Measurements from ENCODE around the gene PITRM1. TPM values are rescaled to one million over a fixed set of nuclear protein-coding genes. Genes with fewer than 3 reads are reported as not detected.

The PITRM1 gene
- total RNA-seq, 1 donor from 2014 or later = 35.9 TPM

GRCh38 chr10:3166496-3167290, 5.9 kb downstream of the PITRM1 start:
- DNase-seq (ENCODE audit: low read depth in 2 of 2) = no peak

DNA sequence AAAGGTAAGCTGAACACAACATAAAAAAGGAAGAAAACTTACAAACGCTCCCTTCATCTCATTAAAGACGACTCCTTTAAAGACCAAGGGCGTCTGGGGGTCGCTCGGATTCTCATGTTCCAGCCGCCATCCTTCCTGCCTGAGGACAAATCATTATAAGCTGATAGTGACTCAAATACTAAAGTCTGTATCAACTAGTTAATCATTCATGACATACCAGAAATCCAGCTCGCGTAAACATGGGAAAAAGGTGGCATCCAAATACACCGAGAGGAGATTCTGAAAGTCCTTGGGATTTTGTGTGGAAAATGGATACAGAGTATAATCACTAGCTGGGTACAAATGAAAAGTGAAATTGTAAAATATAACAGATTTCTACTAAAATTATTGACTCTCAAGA, 7.4 kb downstream of the PITRM1 start:
- no peak for DNase-seq (ENCODE audit: low read depth in 2 of 2)

DNA sequence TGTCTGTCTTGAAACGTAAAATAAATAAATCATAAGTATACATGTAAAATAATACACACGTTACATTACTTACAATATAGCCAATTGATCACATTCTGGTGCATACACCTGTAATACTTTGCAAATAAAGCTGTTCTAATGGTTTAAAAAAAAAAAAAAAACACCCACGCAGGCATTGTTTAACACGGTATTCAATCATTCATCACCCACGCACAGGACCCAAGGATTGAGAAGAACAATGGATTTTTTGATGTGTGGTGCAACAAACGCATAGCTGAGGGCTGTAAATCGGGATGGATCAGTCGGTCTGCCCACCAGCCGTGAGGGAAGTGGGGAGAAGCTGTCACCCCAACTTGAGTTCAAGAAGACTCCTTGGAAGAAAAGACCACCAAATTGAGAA, 8.7 kb downstream of the PITRM1 start:
- peak in 1 of 2 donors; percentile 19 for DNase-seq (ENCODE audit: low read depth in 2 of 2)

DNA sequence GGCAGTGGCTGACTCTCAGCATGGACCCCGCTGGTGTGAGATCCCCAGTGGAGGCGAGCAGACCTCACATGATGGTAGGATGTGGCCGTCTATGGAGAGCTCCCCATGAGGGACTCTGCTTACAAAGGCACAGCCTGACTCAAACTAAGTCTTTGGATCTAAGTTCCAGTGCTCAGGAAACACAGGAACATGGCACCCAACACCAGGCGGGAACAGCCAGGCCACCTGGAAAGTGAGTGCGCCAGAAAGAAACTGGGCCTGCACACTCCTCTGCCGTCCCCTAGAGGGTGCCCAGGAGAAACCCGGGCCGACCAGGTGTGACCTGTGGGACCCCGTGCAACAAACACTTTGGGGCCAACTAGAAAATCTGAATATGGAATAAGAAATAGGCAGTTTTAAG, 10.0 kb downstream of the PITRM1 start:
- DNase-seq (ENCODE audit: low read depth in 2 of 2) = no peak

DNA sequence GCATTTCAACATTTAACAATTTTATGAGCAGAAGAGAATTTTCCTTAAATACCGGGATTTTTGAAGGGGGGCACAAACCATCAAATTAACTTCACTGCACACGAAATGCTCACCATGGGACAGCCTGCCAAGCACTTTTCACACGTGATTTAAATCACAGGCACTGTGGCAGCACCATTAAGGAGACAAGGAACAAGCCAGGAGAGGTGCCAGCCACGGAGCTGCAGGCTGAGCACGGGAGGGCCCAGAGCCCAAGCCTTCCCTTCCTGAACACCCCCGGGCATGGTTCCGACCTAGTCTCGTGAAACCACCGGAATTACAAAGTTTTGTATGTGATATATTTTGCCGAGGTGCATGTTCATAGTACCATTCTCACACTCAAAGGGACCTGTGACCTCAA, 13.4 kb downstream of the PITRM1 start:
- DNase-seq (ENCODE audit: low read depth in 2 of 2) = no peak

DNA sequence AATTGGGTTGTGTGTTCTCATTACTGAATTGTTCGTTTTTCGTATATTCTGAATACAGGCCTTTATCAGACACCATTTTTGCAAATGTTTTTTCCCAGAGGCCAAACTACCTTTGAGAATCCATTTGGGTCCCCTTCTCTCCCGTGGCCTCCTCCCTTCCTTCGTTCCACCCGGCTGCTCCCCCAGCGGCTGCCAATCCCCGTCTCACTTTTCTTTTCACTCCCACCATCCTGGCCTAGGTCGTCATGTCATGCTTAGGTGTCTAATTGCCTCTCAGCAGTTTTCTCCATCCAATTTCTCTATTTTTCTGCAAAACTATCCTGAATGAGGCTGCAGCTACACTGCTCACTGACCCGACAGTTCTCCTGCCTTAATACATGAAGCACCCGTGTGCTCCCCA, 17.9 kb downstream of the PITRM1 start:
- no peak for DNase-seq (ENCODE audit: low read depth in 2 of 2)

DNA sequence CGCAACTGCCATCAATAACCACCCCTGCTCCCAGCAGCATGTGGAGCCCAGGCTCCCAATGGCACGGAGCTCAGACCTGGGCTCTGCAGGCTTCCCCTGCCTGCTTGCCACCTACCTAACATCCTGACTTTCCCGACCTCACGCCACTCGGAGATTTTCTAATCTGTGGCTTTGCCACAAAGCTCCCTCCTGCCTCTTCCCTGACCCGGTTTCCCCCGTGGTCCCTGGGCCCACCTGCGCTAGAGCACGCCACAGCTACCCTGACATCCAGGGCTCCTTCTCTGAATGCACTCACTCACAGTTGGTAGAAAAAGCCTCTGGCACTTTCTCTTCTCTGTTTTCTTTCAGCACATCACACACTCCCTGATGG, 20.0 kb downstream of the PITRM1 start:
- DNase-seq (ENCODE audit: low read depth in 2 of 2) = no peak

- DNase-seq (ENCODE audit: low read depth in 2 of 2) = no peak
These were observed 20.6 kb downstream of the PITRM1 start for GRCh38 chr10:3151889-3152565.

- no peak for DNase-seq (ENCODE audit: low read depth in 2 of 2)
These were observed 21.6 kb downstream of the PITRM1 start for GRCh38 chr10:3150961-3151360.

DNA sequence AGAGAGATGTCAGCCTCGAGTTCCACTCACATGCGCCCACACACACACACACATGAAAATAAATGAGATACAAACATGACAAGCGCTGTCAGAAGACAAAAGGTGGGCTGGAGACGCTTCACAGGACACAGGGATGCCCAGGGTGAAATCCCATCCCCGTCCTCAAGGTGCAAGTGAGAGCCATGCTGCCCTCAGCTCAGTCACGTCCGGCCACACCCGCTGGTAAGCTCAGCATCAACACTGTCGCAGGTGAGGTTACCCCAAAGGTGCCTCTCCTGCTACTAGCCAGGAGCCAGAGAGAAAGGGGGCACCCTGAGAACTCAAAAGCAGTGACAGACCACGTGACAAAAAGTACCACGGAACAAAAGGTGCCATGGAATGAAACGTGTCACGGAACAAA, 22.2 kb downstream of the PITRM1 start:
- DNase-seq (ENCODE audit: low read depth in 2 of 2) = no peak

GRCh38 chr10:3149918-3150317, 22.7 kb downstream of the PITRM1 start:
- DNase-seq (ENCODE audit: low read depth in 2 of 2) = no peak

DNA sequence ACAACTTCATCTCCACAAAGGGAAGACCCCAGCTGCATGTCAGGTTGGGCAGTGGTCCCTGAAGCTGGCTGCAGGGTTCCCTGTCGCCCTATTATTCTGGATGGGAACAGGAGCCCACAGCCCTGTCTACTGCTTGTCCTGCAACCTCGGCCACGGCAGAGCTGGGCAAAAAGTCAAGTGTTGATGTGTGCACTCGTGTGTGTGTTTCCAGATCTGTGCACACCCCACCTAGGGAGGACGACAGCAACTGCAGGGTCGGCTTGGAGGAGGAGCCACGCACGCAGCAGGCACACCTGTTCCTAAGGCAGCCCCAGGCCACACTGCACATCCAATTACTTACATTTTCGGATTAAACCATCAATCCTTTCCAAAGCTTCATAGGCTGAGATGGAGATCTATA, 23.6 kb downstream of the PITRM1 start:
- DNase-seq (ENCODE audit: low read depth in 2 of 2) = no peak

DNA sequence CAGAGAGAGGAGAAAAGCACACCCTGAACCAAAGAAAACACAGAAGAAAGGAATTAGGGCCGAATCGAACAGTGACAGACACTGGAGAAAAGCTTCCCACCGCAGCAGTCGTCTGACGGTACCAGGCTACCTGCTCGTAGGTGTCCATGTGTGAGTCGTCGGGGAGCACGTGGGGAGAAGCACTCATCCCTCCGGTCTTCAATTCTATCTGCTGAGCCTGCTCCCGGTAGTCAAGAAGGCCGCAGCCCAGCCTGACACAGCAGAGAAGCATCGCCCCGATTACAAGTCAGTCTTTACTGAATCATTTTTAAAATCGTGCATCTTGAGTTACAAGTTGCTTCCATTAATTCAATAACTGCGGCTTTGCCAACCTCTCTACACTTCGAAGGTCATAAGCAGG, 24.5 kb downstream of the PITRM1 start:
- DNase-seq (ENCODE audit: low read depth in 2 of 2) = no peak

- DNase-seq (ENCODE audit: low read depth in 2 of 2) = no peak
These were observed 25.3 kb downstream of the PITRM1 start for GRCh38 chr10:3147117-3147820.

DNA sequence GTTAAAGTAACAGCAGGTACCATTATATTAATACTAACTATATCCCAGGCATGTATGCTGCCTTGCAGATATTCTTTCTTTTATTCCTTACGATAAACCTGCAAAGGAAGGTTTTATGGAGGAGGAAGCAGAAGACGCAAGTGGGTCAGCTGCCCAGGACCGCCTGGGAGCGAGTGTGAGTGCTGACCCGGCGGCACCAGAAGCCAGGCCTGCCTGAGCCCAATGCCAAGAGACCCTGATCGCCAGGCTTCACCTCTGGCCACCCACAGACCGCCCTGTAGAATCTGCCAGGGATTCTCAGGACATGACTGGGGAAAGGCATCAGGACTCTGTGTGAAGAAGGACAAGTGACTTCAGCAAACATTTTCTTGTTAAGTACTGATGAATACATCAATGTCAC, 26.3 kb downstream of the PITRM1 start:
- no peak for DNase-seq (ENCODE audit: low read depth in 2 of 2)

GRCh38 chr10:3145366-3145765, 27.2 kb downstream of the PITRM1 start:
- no peak for DNase-seq (ENCODE audit: low read depth in 2 of 2)

- DNase-seq (ENCODE audit: low read depth in 2 of 2) = no peak
These were observed 28.7 kb downstream of the PITRM1 start for GRCh38 chr10:3143791-3144434.

DNA sequence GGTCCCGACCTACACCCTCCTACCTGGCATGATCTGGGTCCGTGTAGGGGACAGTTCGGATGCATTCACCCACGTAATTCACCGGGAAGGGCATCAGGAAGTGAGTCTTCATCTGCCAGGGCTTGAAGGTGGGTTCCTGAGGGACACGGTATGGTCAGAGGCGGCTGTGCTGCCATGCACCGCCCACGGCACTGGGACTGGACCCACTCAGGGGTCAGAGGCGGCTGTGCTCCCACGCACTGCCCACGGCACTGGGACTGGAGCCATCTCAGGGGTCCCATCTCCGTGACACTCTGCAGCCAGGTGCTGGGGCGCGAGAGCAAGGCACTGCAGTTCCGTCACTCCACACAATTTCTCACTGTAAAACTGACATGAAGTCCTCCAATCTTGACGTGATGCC, 29.2 kb downstream of the PITRM1 start:
- no peak for DNase-seq (ENCODE audit: low read depth in 2 of 2)

DNA sequence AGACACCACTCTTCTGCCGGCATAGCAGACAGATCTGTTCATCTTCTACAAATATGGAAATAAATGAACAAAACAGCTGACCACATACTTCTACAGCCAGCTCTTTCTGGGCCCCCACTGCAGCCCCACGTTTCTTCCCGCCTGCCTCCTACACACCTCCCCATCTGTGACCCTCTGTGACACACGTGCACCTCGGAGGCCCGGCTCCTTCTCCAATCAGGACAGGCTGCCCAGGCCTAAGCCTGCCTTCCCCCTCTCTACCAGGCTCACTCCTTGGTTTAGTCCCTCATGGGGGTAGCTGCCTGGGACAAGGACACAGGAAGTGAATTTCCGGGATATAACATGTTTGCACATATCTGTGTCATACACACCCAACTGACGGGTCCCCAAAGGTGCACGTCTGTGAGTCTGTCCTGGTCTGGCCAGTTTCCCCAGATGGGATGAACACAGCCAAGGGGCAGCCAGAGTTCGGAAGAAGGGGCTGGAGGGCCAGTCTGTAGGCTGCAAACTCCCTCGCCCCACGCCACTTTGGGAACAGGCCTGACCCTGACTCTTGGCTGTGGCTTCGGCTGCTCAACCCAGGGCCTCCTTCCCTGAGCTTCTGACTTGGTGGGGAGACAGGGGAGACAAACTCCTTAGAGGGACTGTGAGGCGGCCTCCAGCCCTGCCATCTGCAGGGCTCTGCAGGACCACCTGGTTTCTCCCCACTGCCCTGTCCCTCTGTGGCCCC, 30.3 kb downstream of the PITRM1 start:
- no peak for DNase-seq (ENCODE audit: low read depth in 2 of 2)

DNA sequence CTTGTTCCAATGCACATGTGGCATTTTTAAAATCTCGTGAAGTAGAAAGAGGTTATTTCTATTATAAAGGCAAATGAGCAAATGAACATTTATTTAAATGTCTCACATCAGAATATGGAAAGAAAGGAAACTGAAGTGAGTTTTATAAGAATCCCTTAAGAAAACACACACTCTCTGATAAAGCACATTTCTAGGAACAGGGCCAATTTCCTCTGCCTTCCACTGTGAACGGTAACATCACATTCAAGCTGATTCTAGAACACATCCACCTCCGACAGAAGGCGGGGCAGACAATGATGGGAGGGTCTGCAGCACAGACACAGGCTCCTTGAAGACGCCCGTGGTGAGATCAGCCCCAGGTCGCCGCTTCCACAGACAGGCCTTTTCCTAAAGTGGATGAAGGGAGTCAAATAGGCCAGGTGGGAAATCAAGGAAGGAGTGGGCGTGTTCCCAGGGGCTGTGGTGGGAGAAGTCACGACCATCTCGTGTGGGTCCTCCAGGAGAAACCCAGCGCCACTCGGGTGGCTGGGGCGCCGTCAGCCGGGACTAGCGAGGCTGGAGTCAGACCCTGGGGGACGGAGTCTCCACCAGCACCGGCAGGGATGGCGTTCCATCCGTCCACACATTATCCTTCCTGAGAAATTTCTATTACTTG, 31.1 kb downstream of the PITRM1 start:
- peak in 1 of 2 donors; percentile 37 for DNase-seq (ENCODE audit: low read depth in 2 of 2)

GRCh38 chr10:3140280-3140679, 32.3 kb downstream of the PITRM1 start:
- peak in 1 of 2 donors; percentile 51 for DNase-seq (ENCODE audit: low read depth in 2 of 2)
